Duodenal mucosa (tissue), 2 donors: Measurements from ENCODE around the gene ROGDI.

Source experiments
- H3K27ac ChIP-seq: one replicate; pipeline ENCODE4 v1.7.0; 2013; ENCODE audit warnings: low read depth, low read length
- H3K27me3 ChIP-seq, 2 donors: one replicate each; pipeline ENCODE4 v1.7.0; 2013; ENCODE audit warnings: low read length in 2 of 2, control low read depth in 1 of 2; ENCODE audit not compliant: insufficient read depth in 2 of 2, control insufficient read depth in 1 of 2
- H3K36me3 ChIP-seq, 2 donors: one replicate each; pipeline ENCODE4 v1.7.0; 2013; ENCODE audit warnings: low read length in 2 of 2, control low read depth in 1 of 2; ENCODE audit not compliant: insufficient read depth in 2 of 2, control insufficient read depth in 1 of 2
- H3K4me1 ChIP-seq, 2 donors: one replicate each; pipeline ENCODE4 v1.7.0; 2013; ENCODE audit warnings: low read length in 2 of 2, control low read depth in 1 of 2; ENCODE audit not compliant: insufficient read depth in 2 of 2, control insufficient read depth in 1 of 2
- H3K4me3 ChIP-seq, 2 donors: one replicate each; pipeline ENCODE4 v1.7.0; 2013; ENCODE audit warnings: low read length in 2 of 2, low read depth in 1 of 2
- H3K9ac ChIP-seq, 2 donors: one replicate each; pipeline ENCODE4 v1.7.0; 2013; ENCODE audit warnings: low read length in 2 of 2, low read depth in 1 of 2
- H3K9me3 ChIP-seq, 2 donors: one replicate each; pipeline ENCODE4 v1.7.0; 2013; ENCODE audit warnings: low read length in 2 of 2, control low read depth in 1 of 2; ENCODE audit not compliant: control insufficient read depth in 1 of 2

Gene ROGDI

GRCh38 chr16:4833584-4833983 is 31.2 kb upstream of the ROGDI start:
- H3K9me3 ChIP-seq: no peaks in the 10 kb centered on the region
- no peak overlapping the region for H3K4me3 ChIP-seq
- no peak overlapping the region for H3K27ac ChIP-seq
- H3K9ac ChIP-seq: no peak overlapping the region
- peaks cover 16 to 17% of the 10 kb centered on the region in 2 donors for H3K4me1 ChIP-seq
- H3K27me3 ChIP-seq: no peaks in the 10 kb centered on the region
- H3K36me3 ChIP-seq: peaks cover 39 to 71% of the 10 kb centered on the region in 2 donors

GRCh38 chr16:4832698-4833343 is 30.4 kb upstream of the ROGDI start:
- Histone ChIP-seq H3K9ac (no peak overlapping the region), H3K27ac (no peak overlapping the region), H3K9me3 (no peaks in the 10 kb centered on the region), H3K4me3 (no peak overlapping the region), H3K4me1 (peaks cover 16 to 17% of the 10 kb centered on the region in 2 donors), H3K27me3 (no peaks in the 10 kb centered on the region), H3K36me3 (peaks cover 40 to 69% of the 10 kb centered on the region in 2 donors)

- H3K9me3 ChIP-seq: no peaks in the 10 kb centered on the region
- H3K27ac ChIP-seq: no peak overlapping the region
- H3K36me3 ChIP-seq: peaks cover 45 to 72% of the 10 kb centered on the region in 2 donors
- no peak overlapping the region for H3K4me3 ChIP-seq
- no peak overlapping the region for H3K9ac ChIP-seq
- no peaks in the 10 kb centered on the region for H3K27me3 ChIP-seq
- H3K4me1 ChIP-seq: peaks cover 16 to 17% of the 10 kb centered on the region in 2 donors
Measured at GRCh38 chr16:4831616-4832015, 29.2 kb upstream of the ROGDI start.

GRCh38 chr16:4830408-4830807 is 28.0 kb upstream of the ROGDI start:
- no peak overlapping the region for H3K9ac ChIP-seq
- H3K27me3 ChIP-seq: no peaks in the 10 kb centered on the region
- peaks cover 45 to 74% of the 10 kb centered on the region in 2 donors for H3K36me3 ChIP-seq
- no peak overlapping the region for H3K4me3 ChIP-seq
- peaks cover 16 to 17% of the 10 kb centered on the region in 2 donors for H3K4me1 ChIP-seq
- H3K9me3 ChIP-seq: no peaks in the 10 kb centered on the region
- no peak overlapping the region for H3K27ac ChIP-seq

- H3K27ac ChIP-seq: no peak overlapping the region
- no peaks in the 10 kb centered on the region for H3K27me3 ChIP-seq
- H3K9me3 ChIP-seq: no peaks in the 10 kb centered on the region
- H3K4me3 ChIP-seq: no peak overlapping the region
- peaks cover 10 to 13% of the 10 kb centered on the region in 2 donors for H3K4me1 ChIP-seq
- peaks cover 57 to 86% of the 10 kb centered on the region in 2 donors for H3K36me3 ChIP-seq
- no peak overlapping the region for H3K9ac ChIP-seq
Measured at GRCh38 chr16:4828567-4829321, 26.3 kb upstream of the ROGDI start.

DNA sequence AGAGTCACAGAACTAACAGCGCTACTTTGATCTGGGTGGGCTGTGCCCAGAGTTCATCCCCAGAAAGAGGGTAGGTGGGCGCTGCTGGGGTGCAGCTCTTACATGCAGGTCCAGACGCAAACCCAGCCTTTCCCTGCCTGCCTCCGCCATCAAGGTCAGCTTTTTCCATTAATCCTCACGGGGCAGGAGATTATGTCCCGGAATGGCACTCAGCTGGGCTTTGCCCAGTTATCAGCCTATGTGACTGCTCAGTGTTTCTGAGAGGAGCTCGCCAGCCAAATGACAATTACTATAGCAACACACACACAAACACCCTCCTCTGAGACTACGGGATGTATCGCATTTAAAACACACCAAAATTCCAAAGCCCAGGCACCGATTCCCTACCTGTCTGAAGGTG is 24.5 kb upstream of the ROGDI start:
- Histone ChIP-seq H3K27me3 (no peaks in the 10 kb centered on the region), H3K36me3 (peaks cover 53 to 91% of the 10 kb centered on the region in 2 donors), H3K4me1 (no peaks in the 10 kb centered on the region), H3K27ac (no peak overlapping the region), H3K9me3 (no peaks in the 10 kb centered on the region), H3K9ac (no peak overlapping the region), H3K4me3 (no peak overlapping the region)

DNA sequence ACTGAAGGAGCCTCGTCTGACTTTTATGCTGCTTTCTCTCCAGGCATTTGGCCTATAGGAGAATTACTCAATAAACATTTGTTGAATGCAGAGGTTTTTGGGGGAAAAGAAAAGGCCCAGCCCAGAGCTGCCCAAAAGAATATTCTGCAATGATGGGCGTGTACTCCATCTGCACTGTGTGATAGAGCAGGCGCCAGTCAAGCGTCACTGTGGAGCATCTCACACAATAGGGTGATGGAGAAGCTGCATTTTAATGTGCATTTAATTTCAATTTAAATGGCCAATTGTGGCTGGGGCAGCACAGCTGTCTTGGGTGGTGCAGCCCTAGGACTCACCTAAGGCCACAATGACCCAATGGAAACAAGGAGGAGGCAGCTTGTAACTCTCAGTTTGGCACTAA is 24.1 kb upstream of the ROGDI start:
- Histone ChIP-seq H3K27ac (no peak overlapping the region), H3K4me1 (no peaks in the 10 kb centered on the region), H3K27me3 (no peaks in the 10 kb centered on the region), H3K9me3 (no peaks in the 10 kb centered on the region), H3K4me3 (no peak overlapping the region), H3K9ac (no peak overlapping the region), H3K36me3 (peaks cover 52 to 91% of the 10 kb centered on the region in 2 donors)

- Histone ChIP-seq H3K9ac (no peak overlapping the region), H3K27ac (no peak overlapping the region), H3K36me3 (peaks cover 44 to 91% of the 10 kb centered on the region in 2 donors), H3K4me1 (no peaks in the 10 kb centered on the region), H3K27me3 (no peaks in the 10 kb centered on the region), H3K4me3 (no peak overlapping the region), H3K9me3 (no peaks in the 10 kb centered on the region)
Measured at GRCh38 chr16:4825196-4825595, 22.8 kb upstream of the ROGDI start.

DNA sequence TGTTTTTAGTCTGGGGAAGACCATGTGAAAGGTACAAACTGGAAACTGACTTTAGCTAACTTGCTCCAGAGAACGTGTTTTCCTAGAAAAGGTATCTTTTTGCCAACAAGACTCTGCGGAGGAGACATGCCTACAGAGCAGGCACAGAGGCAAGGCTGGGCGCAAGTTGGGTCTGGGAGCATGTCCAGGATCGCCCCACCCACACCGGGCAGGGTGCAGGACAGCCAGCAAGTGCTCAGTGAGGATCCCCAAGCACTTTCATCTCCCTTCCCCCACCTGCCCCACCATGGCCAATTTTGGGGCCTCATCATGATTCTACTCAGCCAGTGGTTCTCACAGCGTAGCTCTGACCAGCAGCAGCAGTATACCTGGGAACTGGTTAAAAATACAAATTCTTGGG is 18.2 kb upstream of the ROGDI start:
- Histone ChIP-seq H3K36me3 (peaks cover 27 to 86% of the 10 kb centered on the region in 2 donors), H3K9ac (no peak overlapping the region), H3K9me3 (no peaks in the 10 kb centered on the region), H3K4me3 (no peak overlapping the region), H3K27me3 (no peaks in the 10 kb centered on the region), H3K4me1 (no peaks in the 10 kb centered on the region), H3K27ac (no peak overlapping the region)

GRCh38 chr16:4814542-4815173 is 12.2 kb upstream of the ROGDI start:
- no peaks in the 10 kb centered on the region for H3K27me3 ChIP-seq
- peaks cover 36 to 69% of the 10 kb centered on the region in 2 donors for H3K36me3 ChIP-seq
- no peak overlapping the region for H3K4me3 ChIP-seq
- H3K9me3 ChIP-seq: no peaks in the 10 kb centered on the region
- H3K27ac ChIP-seq: no peak overlapping the region
- no peaks in the 10 kb centered on the region for H3K4me1 ChIP-seq
- no peak overlapping the region for H3K9ac ChIP-seq
